GM19351 (cell line): ENCODE measurements around the gene NUDT3.
"Not testable (repeated sequence)": the region's sequence is repeated elsewhere in the genome, so short reads cannot be mapped to it uniquely, and the experiment has no call there.

ENCODE experiments used
- ATAC-seq: cut with Tn5 transposase; IDR thresholded peaks from one replicate; pipeline ENCODE4 v1.9.1; 2021; ENCODE audit warnings: mild to moderate bottlenecking, moderate library complexity; ENCODE audit not compliant: unreplicated experiment

Gene NUDT3

GRCh38 chr6:34346175-34347119 lies 46.0 kb downstream of the NUDT3 start:
- no peak for ATAC-seq

DNA sequence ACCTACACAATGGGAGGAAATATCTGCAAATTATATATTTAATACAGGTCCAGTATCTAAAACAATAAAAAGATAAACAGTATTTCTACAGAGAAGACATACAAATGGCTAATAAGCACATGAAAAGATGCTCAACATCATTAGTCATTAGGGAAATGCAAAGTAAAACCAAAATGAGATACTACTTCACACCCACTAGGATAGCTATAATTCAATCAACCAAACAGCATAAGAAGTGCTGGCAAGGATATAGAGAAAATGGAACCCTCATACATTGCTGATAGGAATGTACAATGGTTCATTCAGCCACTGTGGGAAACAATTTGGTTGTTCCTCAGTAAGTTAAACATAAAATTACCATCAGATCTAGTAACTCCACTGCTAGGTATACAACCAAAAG lies 48.7 kb downstream of the NUDT3 start:
- no peak for ATAC-seq

DNA sequence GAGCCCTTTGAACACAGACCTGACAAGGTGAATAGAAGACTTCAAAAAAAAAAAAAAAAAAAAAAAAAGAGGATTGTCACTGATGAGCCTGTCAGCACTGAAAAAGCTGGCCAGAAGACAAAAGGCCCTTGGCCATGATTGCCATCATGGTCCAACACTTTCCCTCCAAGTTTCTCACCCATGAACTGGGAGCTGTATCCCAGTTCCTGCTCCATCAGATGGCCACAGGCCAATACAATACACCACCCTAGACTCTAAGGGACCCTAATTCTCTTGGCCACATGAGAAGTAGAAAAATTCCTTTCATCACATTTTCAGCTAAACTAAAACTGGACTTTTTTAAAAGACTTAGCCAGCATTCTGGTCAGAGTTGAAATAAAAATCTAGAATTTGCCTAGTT lies 50.2 kb downstream of the NUDT3 start:
- no peak for ATAC-seq

- no peak for ATAC-seq
Measured at GRCh38 chr6:34341481-34341971, 50.9 kb downstream of the NUDT3 start.

GRCh38 chr6:34340906-34341480 lies 51.5 kb downstream of the NUDT3 start:
- no peak for ATAC-seq

DNA sequence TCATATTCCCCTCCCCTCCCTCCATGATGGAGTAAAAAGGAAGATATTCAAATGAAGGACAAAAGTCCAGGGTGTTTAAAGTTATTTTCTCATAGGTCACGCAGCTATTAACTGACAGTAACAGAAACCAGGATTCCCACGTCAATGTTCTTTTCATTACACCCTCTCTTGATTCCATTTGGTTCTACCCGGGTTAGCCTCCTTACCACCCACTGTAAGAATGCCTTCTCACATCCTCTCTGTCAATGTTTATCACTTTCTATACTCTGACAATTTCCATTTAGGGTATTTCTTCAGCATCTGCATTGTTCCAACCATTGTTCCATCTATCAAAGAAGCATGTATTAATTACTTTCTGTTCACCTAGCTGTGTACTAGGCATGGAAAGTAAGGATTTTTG lies 52.1 kb downstream of the NUDT3 start:
- ATAC-seq = no peak

DNA sequence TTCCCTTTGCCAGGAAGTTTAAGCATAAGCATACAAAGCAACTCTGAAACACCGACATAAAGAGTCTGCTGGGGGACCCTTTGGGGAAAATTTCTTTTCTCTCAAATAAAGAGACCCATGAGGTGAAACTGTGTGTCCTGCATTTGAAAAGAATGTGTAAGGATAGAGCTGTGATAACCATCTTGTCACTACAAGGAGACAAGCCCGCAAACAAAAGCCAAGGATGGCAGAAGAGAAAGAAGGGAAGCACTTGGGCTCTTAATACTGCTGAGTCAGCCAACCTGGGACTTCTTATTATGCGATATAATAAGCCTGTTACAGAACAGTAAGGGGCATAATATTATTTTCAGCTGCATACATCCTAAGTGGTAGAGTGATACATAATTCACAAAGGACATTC lies 52.5 kb downstream of the NUDT3 start:
- ATAC-seq = no peak

GRCh38 chr6:34339432-34339831 lies 53.0 kb downstream of the NUDT3 start:
- no peak for ATAC-seq

DNA sequence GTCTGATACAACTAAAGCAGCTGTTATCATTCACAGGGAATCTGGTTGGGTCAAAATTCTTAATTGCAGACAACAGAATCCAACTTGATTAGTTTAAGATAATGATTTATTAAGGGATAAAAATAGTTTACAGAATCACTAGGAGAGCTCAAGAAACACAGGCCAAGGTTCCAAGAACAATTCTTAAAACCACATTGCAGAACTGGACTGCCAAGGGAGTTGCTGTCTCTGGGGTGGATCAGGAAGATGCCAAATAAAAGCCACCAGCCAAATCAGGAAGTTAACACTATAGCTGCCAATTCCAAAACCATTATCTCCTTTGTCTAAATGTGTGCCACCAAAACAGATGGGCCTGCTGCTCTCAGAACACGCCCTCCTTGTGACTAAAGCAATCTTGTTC lies 53.7 kb downstream of the NUDT3 start:
- no peak for ATAC-seq

DNA sequence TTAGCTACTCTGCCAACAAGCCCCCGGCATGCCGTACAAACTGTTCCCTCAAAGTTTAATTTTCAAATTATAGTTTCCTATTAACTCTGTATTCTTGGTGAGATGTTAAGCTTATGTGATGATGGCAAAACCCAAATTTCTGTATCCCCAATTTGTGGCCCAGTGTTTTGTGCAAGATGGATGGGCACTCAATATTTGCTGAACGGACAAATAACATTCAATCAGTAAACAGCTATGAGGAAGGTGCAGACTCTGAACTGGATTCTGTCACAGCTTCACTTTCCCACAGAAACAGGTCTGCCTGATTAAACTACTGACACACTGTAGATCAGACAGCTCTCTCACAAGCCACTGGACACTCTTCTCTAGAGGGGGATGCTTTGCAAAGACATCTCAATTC lies 54.1 kb downstream of the NUDT3 start:
- no peak for ATAC-seq

GRCh38 chr6:34334796-34335416 lies 57.6 kb downstream of the NUDT3 start:
- no peak for ATAC-seq

- no peak for ATAC-seq
Measured at GRCh38 chr6:34333858-34334257, 58.6 kb downstream of the NUDT3 start.

GRCh38 chr6:34332251-34333198 lies 59.9 kb downstream of the NUDT3 start:
- ATAC-seq = no peak

- ATAC-seq = no peak
Measured at GRCh38 chr6:34331371-34332050, 61.0 kb downstream of the NUDT3 start.

- ATAC-seq = not testable (repeated sequence)
Measured at GRCh38 chr6:34329814-34330213, 62.7 kb downstream of the NUDT3 start.

- ATAC-seq = no peak
Measured at GRCh38 chr6:34328969-34329368, 63.5 kb downstream of the NUDT3 start.

GRCh38 chr6:34327313-34328205 lies 64.9 kb downstream of the NUDT3 start:
- not testable (repeated sequence) for ATAC-seq

- no peak for ATAC-seq
Measured at GRCh38 chr6:34325633-34326032, 66.8 kb downstream of the NUDT3 start.
